NCI-H748 (cell line): ENCODE measurements around the gene APOD.
"Not testable (repeated sequence)": the region's sequence is repeated elsewhere in the genome, so short reads cannot be mapped to it uniquely, and the experiment has no call there.

Experiments used
- DNase-seq: peaks from one replicate; lab custom pipeline; 2025; ENCODE audit not compliant: unreplicated experiment; lab: John Stamatoyannopoulos, UW

APOD gene

GRCh38 chr3:195583831-195584542 is at the start of gene APOD:
APOD (minus strand) TSS chr3:195583940; CDS start chr3:195579461, 4,479 bp downstream.
- DNase-seq, result peak; percentile 60

GRCh38 chr3:195633351-195633750 is 49.6 kb upstream of the APOD start:
- not testable (repeated sequence) for DNase-seq

- DNase-seq, result not testable (repeated sequence)
Measured at GRCh38 chr3:195632501-195633185, 48.9 kb upstream of the APOD start.

- DNase-seq, result not testable (repeated sequence)
Measured at GRCh38 chr3:195632046-195632445, 48.3 kb upstream of the APOD start.

- not testable (repeated sequence) for DNase-seq
Measured at GRCh38 chr3:195630938-195631495, 47.3 kb upstream of the APOD start.

- DNase-seq, result not testable (repeated sequence)
Measured at GRCh38 chr3:195630086-195630917, 46.6 kb upstream of the APOD start.

GRCh38 chr3:195629682-195630081 is 45.9 kb upstream of the APOD start:
- not testable (repeated sequence) for DNase-seq

GRCh38 chr3:195628386-195628920 is 44.7 kb upstream of the APOD start:
- not testable (repeated sequence) for DNase-seq

GRCh38 chr3:195627515-195628385 is 44.0 kb upstream of the APOD start:
- not testable (repeated sequence) for DNase-seq

- not testable (repeated sequence) for DNase-seq
Measured at GRCh38 chr3:195624603-195625560, 41.1 kb upstream of the APOD start.

- not testable (repeated sequence) for DNase-seq
Measured at GRCh38 chr3:195624171-195624570, 40.4 kb upstream of the APOD start.

- DNase-seq, result not testable (repeated sequence)
Measured at GRCh38 chr3:195623217-195623965, 39.7 kb upstream of the APOD start.

- DNase-seq, result not testable (repeated sequence)
Measured at GRCh38 chr3:195622523-195623170, 38.9 kb upstream of the APOD start.

- not testable (repeated sequence) for DNase-seq
Measured at GRCh38 chr3:195622012-195622411, 38.3 kb upstream of the APOD start.

GRCh38 chr3:195621095-195621494 is 37.4 kb upstream of the APOD start:
- DNase-seq, result not testable (repeated sequence)

GRCh38 chr3:195620476-195620875 is 36.7 kb upstream of the APOD start:
- not testable (repeated sequence) for DNase-seq

- not testable (repeated sequence) for DNase-seq
Measured at GRCh38 chr3:195619591-195620369, 36.0 kb upstream of the APOD start.
